Measurements from ENCODE around the gene PEX14. TPM values are rescaled to one million over a fixed set of nuclear protein-coding genes. Genes with fewer than 3 reads are reported as not detected.

The PEX14 gene
- total RNA-seq, 1 donor from 2014 or later = 17.8 TPM

DNA sequence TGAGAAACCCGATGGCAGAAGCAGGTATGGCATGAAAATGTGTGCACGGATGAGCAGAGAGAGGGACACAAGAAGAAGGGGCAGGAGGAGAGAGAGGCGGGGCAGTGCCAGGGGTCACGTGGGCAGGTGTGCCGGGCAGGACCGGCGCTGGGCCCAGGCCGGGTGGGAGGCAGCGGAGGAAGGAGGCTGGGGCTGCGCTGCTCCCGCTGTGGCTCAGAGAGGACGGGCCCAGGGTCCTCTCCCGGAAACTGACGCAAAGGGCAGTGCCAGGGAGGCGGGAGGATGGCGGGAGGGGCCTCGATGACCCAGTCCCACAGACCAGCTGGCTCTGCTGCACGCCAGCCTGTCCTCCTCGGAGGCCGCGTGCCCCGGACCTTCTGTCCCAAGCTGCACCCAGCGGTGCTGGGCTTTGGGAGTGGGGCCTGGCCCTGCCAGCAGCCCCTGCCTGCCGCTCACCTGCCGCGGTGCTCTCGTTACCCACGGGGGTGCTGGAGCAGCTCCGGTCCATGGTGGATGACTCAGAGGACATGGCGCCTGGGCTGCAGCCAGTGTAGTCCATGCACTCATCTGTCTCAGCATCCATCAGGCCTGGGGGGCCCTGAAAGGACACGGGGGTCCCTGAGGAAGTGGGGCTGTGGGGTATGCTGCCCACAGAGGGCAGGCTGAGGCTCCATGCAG is 167.8 kb downstream of the PEX14 start:
- intact Hi-C loops (cut with micrococcal nuclease) = no loop called here
- Mint-ChIP-seq H3K36me3 (ENCODE audit: low read depth) (peaks cover 49% of the 10 kb centered on the region), H3K4me1 (no peaks in the 10 kb centered on the region), H3K9me3 (no peaks in the 10 kb centered on the region), H3K27me3 (no peaks in the 10 kb centered on the region), H3K27ac (no peak overlapping the region), H3K4me3 (no peak overlapping the region)
- POLR2A ChIA-PET = no interaction called here
- DNase-seq (no peak), ATAC-seq (ENCODE audit: low read depth) (no peak)
- CTCF ChIA-PET = no interaction called here
- TF ChIP-seq, protein P1, sequence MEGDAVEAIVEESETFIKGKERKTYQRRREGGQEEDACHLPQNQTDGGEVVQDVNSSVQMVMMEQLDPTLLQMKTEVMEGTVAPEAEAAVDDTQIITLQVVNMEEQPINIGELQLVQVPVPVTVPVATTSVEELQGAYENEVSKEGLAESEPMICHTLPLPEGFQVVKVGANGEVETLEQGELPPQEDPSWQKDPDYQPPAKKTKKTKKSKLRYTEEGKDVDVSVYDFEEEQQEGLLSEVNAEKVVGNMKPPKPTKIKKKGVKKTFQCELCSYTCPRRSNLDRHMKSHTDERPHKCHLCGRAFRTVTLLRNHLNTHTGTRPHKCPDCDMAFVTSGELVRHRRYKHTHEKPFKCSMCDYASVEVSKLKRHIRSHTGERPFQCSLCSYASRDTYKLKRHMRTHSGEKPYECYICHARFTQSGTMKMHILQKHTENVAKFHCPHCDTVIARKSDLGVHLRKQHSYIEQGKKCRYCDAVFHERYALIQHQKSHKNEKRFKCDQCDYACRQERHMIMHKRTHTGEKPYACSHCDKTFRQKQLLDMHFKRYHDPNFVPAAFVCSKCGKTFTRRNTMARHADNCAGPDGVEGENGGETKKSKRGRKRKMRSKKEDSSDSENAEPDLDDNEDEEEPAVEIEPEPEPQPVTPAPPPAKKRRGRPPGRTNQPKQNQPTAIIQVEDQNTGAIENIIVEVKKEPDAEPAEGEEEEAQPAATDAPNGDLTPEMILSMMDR (IDR thresholded peaks at IDR 0.05) = no peak

GRCh38 chr1:10643607-10644306 is 169.0 kb downstream of the PEX14 start:
- POLR2A ChIA-PET = no interaction called here
- CTCF ChIA-PET = no interaction called here
- DNase-seq = no peak
- TF ChIP-seq, protein P1 (IDR thresholded peaks at IDR 0.05) = no peak
- no peaks in the 10 kb centered on the region for H3K4me1 Mint-ChIP-seq
- H3K36me3 Mint-ChIP-seq (ENCODE audit: low read depth) = peaks cover 51% of the 10 kb centered on the region
- no peak overlapping the region for H3K27ac Mint-ChIP-seq
- no peak overlapping the region for H3K4me3 Mint-ChIP-seq
- H3K9me3 Mint-ChIP-seq = no peaks in the 10 kb centered on the region
- ATAC-seq (ENCODE audit: low read depth) = no peak
- intact Hi-C loops (cut with micrococcal nuclease) = no loop called here
- no peaks in the 10 kb centered on the region for H3K27me3 Mint-ChIP-seq

GRCh38 chr1:10644307-10645128 is 169.8 kb downstream of the PEX14 start:
- H3K27me3 Mint-ChIP-seq = no peaks in the 10 kb centered on the region
- peaks cover 49% of the 10 kb centered on the region for H3K36me3 Mint-ChIP-seq (ENCODE audit: low read depth)
- TF ChIP-seq, protein P1 (IDR thresholded peaks at IDR 0.05) = no peak
- no peak overlapping the region for H3K27ac Mint-ChIP-seq
- no peaks in the 10 kb centered on the region for H3K9me3 Mint-ChIP-seq
- intact Hi-C loops (cut with micrococcal nuclease) = no loop called here
- DNase-seq (no peak), ATAC-seq (ENCODE audit: low read depth) (no peak)
- no peaks in the 10 kb centered on the region for H3K4me1 Mint-ChIP-seq
- no peak overlapping the region for H3K4me3 Mint-ChIP-seq
- ChIA-PET CTCF (no interaction called here), POLR2A (no interaction called here)

- H3K4me3 Mint-ChIP-seq = no peak overlapping the region
- intact Hi-C loops (cut with micrococcal nuclease) = no loop called here
- no peaks in the 10 kb centered on the region for H3K4me1 Mint-ChIP-seq
- CTCF ChIA-PET = no interaction called here
- H3K9me3 Mint-ChIP-seq = no peaks in the 10 kb centered on the region
- POLR2A ChIA-PET = no interaction called here
- no peaks in the 10 kb centered on the region for H3K27me3 Mint-ChIP-seq
- TF ChIP-seq, protein P1 (IDR thresholded peaks at IDR 0.05) = no peak
- ATAC-seq (ENCODE audit: low read depth) = no peak
- no peak for DNase-seq
- H3K27ac Mint-ChIP-seq = no peak overlapping the region
- peaks cover 39% of the 10 kb centered on the region for H3K36me3 Mint-ChIP-seq (ENCODE audit: low read depth)
These were observed 171.7 kb downstream of the PEX14 start for GRCh38 chr1:10646347-10646861.
